Stimulated activated CD8-positive, alpha-beta memory T cell treated with anti-CD3 and anti-CD28 coated beads, Interleukin-12 subunit alpha, Interleukin-12 subunit beta, amount 100 ng/mL, for 1 hour (primary cell): ENCODE data around the gene C1orf141.
"Not testable (repeated sequence)": the region's sequence is repeated elsewhere in the genome, so short reads cannot be mapped to it uniquely, and the experiment has no call there.

Experiments used
- DNase-seq: peaks from one replicate; pipeline ENCODE4 v3.0.0-alpha.2; 2020; ENCODE audit warnings: low read depth

Gene C1orf141

GRCh38 chr1:67134695-67135094 is at the start of gene C1orf141:
TSS of gene C1orf141 (minus strand) at chr1:67134970. CDS start at chr1:67127240, 7,730 bp downstream.
- DNase-seq, result no peak

GRCh38 chr1:67175530-67176087 is 40.8 kb upstream of the C1orf141 start:
- no peak for DNase-seq

- DNase-seq, result no peak
Observed at GRCh38 chr1:67174716-67175284, 40.0 kb upstream of the C1orf141 start.

DNA sequence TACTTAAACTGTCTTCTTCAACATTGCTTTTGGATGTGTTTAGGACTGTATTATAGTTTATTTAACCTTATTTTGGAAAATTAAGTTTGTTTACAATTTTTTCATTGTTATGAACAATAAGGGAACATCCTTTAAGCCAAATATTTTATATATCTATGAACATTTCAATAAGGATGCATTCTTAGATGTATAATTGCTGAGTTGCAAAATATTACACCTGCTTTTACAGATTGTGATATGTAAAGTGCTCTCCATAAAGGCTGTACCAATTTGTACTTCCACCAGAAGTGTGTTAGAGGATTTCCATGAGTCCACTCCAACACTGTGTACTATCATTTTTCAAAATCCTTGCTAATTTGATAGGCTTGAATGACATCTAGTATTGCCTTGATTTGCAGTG is 39.2 kb upstream of the C1orf141 start:
- no peak for DNase-seq

DNA sequence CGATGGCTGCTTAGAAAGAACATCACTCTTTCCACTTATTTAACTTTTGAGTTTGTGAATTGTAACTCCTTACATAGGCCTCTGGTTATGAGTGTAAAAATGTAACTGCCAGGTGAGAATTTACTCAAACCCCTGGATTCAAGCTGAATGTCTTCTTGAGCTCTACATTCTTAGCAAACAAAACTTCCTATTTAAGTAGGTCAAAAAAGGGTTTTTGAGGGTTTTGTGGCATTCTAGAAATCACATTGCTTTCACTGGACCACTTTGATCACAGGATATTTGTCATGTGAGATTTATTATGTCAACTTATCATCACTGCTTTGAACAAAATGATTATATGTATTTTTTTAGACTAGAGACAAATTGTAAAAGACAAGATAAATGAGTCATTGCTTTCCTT is 37.2 kb upstream of the C1orf141 start:
- no peak for DNase-seq

DNA sequence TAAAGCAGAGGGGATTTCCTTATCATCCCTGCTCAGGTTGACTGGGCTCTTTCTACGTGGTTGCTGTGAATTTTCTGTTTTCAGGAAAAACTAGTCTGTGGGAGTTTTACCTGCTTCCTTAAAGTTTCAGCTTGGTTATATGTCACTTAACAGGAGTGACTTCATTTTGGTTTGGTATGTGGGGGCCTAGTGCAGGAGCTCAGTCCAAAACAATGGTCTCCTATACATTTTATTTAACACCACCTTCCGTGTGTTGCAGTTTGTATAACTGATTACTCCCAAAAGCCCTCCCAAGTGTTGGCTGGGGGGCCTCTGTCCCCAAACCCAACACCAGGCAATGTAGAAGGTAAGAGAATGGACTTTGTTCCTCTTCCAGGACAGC is 36.8 kb upstream of the C1orf141 start:
- DNase-seq, result no peak

GRCh38 chr1:67170751-67171573 is 36.2 kb upstream of the C1orf141 start:
- DNase-seq, result no peak

DNA sequence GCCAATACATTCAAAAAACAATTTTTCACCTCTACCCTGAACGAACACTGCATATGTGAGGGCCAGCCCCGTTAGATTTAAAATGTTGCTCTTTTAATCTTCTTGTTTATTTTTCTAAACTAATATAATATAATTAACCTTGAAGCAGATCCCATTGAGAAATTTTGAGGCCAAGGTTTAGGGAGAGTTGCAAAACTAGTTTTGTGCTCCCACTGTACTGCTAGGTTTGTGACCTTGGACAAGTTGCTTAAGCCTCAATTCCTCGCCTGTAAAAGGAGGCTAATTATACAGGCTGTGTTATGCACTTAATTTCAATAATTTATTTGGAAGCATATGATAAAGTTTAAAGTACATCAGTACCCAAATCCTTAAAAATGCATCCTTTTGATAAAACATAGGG is 35.2 kb upstream of the C1orf141 start:
- no peak for DNase-seq

- DNase-seq, result no peak
Observed at GRCh38 chr1:67169496-67169895, 34.7 kb upstream of the C1orf141 start.

DNA sequence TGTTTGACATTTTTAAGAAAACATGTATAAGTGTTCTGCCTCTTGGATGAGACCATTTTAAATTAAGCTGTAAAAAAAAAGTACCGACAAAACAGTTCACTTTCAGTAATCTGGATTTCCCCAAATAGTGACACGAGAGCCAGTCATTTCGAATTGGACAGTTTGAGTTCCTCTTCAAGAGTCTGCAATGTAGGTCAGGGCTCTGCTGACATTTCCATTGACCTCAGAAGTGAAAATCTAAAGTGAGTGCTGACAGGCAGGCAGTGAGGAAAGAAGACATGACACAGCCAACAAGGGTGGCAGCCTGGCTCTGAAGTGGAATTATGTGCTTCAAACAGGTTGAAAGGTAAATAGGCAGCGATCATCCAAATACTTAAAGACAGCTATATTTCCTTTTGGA is 31.4 kb upstream of the C1orf141 start, which contains the start of gene IL23R:
TSS of gene IL23R (plus strand) at position 259 of the 400 bp plus-strand sequence. CDS start 1,667 bp downstream, outside the sequence.
- DNase-seq, result no peak

GRCh38 chr1:67165468-67166041 is 30.8 kb upstream of the C1orf141 start:
- DNase-seq, result no peak

DNA sequence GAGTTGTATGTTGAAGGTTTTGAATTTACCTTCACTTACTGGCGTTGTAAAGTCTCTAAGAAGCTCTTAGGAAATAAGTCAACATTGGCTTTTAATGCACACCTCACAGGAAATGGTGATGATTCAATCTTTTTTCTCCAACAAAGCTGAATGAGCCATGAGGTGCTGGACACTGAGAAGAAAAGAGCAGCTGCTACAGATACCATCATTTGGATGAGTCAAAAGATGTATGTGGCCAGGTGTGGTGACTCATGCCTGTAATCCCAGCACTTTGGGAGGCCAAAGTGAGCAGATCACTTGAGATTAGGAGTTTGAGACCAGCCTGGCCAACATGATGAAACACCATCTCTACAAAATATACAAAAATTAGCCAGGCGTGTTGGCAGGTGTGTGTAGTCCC is 28.2 kb upstream of the C1orf141 start:
- no peak for DNase-seq

DNA sequence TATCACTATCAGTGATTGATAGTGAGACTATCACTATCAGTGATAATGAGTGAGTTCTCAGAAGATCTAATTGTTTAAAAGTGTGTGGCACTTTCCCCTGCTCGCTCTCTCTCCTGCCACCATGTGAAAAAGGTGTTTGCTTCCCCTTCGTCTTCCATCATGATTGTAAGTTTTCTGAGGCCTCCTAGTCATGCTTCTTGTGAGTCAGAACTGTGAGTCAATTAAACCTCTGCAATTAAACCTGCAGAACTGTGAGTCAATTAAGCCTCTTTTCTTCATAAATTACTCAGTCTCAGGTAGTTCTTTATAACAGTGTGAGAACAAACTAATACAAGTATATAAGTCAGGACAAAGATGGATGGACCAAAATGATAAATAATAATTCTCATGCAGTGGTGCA is 24.5 kb upstream of the C1orf141 start:
- DNase-seq, result no peak

GRCh38 chr1:67158401-67158800 is 23.6 kb upstream of the C1orf141 start:
- no peak for DNase-seq

- DNase-seq, result no peak
Observed at GRCh38 chr1:67150931-67151330, 16.2 kb upstream of the C1orf141 start.

DNA sequence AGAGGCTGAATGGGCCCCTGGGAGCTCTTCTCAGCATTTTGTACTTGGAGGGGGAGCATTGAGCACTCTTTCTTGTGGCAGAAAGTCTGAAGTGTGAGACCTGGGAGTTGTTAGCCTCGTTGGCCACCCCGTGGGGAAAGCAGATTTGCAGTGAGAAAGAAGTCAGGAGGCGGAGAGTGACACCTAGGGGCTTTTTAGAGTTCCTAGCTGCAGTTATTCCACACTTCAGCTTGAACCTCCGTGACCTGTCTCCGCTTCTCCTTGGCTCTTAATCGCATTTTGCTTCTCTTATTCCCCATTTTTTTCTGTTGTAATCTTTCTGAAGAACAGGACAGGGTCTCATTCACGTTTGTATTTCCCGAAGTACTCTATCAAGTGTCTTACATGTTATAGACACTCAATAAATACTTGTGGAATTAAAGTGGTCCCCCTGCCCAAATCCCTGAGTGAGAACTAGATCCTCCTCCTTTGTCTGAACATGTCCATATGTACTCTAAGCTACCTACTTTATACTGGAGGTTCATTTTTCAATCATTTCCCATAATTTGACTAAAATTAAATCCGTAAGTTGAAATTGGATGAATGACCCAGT is 14.5 kb upstream of the C1orf141 start:
- DNase-seq, result peak; percentile 30

- DNase-seq, result no peak
Observed at GRCh38 chr1:67148516-67149178, 13.9 kb upstream of the C1orf141 start.

DNA sequence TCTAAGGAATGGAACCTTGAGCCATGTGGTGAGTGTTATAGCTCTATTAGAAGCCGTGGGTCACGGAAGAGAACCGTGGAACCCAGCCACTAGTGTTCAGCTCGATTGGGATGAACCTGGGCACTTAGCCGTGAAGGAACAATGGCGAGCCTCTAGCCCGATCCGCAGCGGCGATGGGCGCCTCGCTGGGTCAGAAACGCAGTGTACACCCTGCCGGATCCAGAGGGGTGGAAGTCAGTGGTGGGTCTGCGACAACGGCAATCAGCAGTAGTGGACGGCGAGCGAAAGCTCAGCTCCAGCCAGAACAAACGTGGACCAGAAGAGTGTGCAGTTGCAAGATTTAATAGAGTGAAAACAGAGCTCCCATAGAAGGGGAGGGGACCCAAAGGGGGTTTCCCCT is 13.2 kb upstream of the C1orf141 start:
- not testable (repeated sequence) for DNase-seq

DNA sequence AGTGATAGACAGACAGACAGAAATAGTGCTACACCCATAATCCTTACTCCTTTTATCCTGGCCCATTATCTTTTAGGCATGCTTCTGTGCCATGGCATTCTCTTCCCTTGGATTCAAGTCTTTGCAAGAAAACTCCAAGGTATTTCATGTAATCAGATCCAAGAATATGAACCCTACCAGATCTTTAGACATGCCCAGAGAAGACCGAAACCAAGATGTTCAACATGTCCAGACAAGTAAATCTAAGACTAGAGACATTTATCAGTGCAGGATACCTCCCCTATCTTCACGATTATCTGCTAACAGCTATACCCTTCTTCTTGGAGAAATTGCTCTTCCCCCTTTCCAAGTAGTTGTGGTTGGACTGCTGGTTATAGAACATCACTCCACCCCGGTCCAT is 11.8 kb upstream of the C1orf141 start:
- DNase-seq, result no peak

DNA sequence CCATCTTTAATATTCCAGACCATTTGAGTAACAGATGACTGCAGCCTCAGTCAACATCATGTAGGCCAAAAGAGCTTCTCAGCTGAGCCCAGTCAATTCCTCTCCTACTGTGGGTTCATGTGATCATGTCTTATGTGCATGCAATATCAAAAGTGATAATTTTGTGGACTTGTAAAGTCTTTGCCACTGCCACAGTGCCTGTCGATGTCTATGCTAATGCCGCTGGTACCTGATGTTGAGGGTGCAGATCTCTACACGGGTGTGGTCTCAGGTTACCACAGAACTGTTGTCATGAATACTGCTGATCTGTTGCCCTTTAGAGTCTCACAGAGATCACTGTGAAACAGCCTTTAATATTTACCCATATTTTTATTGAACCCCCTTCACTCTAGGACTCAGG is 11.3 kb upstream of the C1orf141 start:
- no peak for DNase-seq

- DNase-seq, result no peak
Observed at GRCh38 chr1:67144696-67145095, 9.9 kb upstream of the C1orf141 start.

GRCh38 chr1:67143966-67144365 is 9.2 kb upstream of the C1orf141 start:
- no peak for DNase-seq
